Endodermal cell (in vitro differentiated cells): Measurements from ENCODE around the gene IGIP. TPM values are rescaled to one million over a fixed set of nuclear protein-coding genes. Genes with fewer than 3 reads are reported as not detected.

ENCODE experiments used
- DNase-seq: peaks from one replicate; pipeline ENCODE4 v3.0.0-alpha.2; 2017
- H3K27ac ChIP-seq: 2 replicates; pipeline ENCODE4 v1.5.1; 2013; ENCODE audit warnings: mild to moderate bottlenecking, low read depth, low read length, moderate library complexity
- H3K27me3 ChIP-seq: 2 replicates; pipeline ENCODE4 v1.6.1; 2013; ENCODE audit warnings: mild to moderate bottlenecking, low read length, moderate library complexity; ENCODE audit not compliant: insufficient read depth, control insufficient read depth, poor library complexity, severe bottlenecking
- H3K36me3 ChIP-seq: 2 replicates; pipeline ENCODE4 v1.7.0; 2013; ENCODE audit warnings: mild to moderate bottlenecking, low read length, moderate library complexity; ENCODE audit not compliant: control insufficient read depth, insufficient read depth
- H3K4me1 ChIP-seq: one replicate; pipeline ENCODE4 v1.7.0; 2013; ENCODE audit warnings: low read length; ENCODE audit not compliant: control insufficient read depth, insufficient read depth
- H3K4me3 ChIP-seq: 2 replicates; pipeline ENCODE4 v1.5.1; 2013; ENCODE audit warnings: mild to moderate bottlenecking, low read length, moderate library complexity
- H3K9ac ChIP-seq: 2 replicates; pipeline ENCODE4 v1.6.1; 2013; ENCODE audit warnings: mild to moderate bottlenecking, low read length, moderate library complexity; ENCODE audit not compliant: poor library complexity, severe bottlenecking; ENCODE audit errors: extremely low read depth
- H3K9me3 ChIP-seq: 2 replicates; pipeline ENCODE4 v1.6.1; 2013; ENCODE audit warnings: mild to moderate bottlenecking, low read length, moderate library complexity; ENCODE audit not compliant: control insufficient read depth
- H3K27ac Mint-ChIP-seq: 2 replicates; pipeline ENCODE4 v1.8.0; 2020; ENCODE audit warnings: mixed read lengths
- H3K27me3 Mint-ChIP-seq: 2 replicates; pipeline ENCODE4 v1.8.0; 2021; ENCODE audit warnings: mild to moderate bottlenecking, mixed read lengths; ENCODE audit not compliant: insufficient read depth
- H3K36me3 Mint-ChIP-seq: 2 replicates; pipeline ENCODE4 v1.8.0; 2020; ENCODE audit warnings: low read depth, mixed read lengths
- H3K4me1 Mint-ChIP-seq: 2 replicates; pipeline ENCODE4 v1.8.0; 2020; ENCODE audit warnings: mixed read lengths
- H3K4me3 Mint-ChIP-seq: 2 replicates; pipeline ENCODE4 v1.8.0; 2020; ENCODE audit warnings: mild to moderate bottlenecking, moderate library complexity, mixed read lengths
- H3K9me3 Mint-ChIP-seq: 2 replicates; pipeline ENCODE4 v1.8.0; 2020; ENCODE audit warnings: mild to moderate bottlenecking, mixed read lengths
- WGBS, 2 experiments: methylation state at CpG; one replicate each; pipeline versions ENCODE4 v1.1.5 to v1.1.7; 2013; ENCODE audit warnings: missing lambda C conversion rate in 2 of 2, mixed read lengths in 1 of 2; ENCODE audit not compliant: insufficient coverage in 1 of 2, insufficient read length in 1 of 2; 5-methylcytosine and 5-hydroxymethylcytosine counted together
- total RNA-seq, 2 donors: library from RNA; stranded (reverse); fragmentation: NEBNext Ultra II Directional in 1 of 2; extraction: Animal tissue kit (Norgen Biotek cat#: 25700) in 1 of 2; gene quantifications; 2 replicates in 1 of 2; 3 replicates in 1 of 2; pipeline ENCODE4 v1.2.1, GENCODE V29; 2021
- TF ChIP-seq, protein P1 (sequence below): fragments of 200-600 bp; sonication (generic); conservative IDR thresholded peaks from 2 replicates; pipeline ENCODE4 v1.5.0; 2021; ENCODE audit warnings: antibody characterized with exemption, mild to moderate bottlenecking

Gene IGIP
- total RNA-seq, 2 donors from 2014 or later, result 2.0 to 2.5 TPM

- no peaks in the 10 kb centered on the region for H3K36me3 Mint-ChIP-seq
- no peak overlapping the region for H3K9ac ChIP-seq
- TF ChIP-seq, protein P1, sequence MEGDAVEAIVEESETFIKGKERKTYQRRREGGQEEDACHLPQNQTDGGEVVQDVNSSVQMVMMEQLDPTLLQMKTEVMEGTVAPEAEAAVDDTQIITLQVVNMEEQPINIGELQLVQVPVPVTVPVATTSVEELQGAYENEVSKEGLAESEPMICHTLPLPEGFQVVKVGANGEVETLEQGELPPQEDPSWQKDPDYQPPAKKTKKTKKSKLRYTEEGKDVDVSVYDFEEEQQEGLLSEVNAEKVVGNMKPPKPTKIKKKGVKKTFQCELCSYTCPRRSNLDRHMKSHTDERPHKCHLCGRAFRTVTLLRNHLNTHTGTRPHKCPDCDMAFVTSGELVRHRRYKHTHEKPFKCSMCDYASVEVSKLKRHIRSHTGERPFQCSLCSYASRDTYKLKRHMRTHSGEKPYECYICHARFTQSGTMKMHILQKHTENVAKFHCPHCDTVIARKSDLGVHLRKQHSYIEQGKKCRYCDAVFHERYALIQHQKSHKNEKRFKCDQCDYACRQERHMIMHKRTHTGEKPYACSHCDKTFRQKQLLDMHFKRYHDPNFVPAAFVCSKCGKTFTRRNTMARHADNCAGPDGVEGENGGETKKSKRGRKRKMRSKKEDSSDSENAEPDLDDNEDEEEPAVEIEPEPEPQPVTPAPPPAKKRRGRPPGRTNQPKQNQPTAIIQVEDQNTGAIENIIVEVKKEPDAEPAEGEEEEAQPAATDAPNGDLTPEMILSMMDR, result no peak
- DNase-seq, result no peak
- H3K27me3 Mint-ChIP-seq, result peaks cover 19% of the 10 kb centered on the region
- H3K27ac ChIP-seq, result no peak overlapping the region
- H3K27ac Mint-ChIP-seq, result no peak overlapping the region
- 91 to 92% methylated on average over 3 of the region's 3 CpGs for WGBS, 2 experiments
- peaks cover 1% of the 10 kb centered on the region for H3K4me1 Mint-ChIP-seq
- no peak overlapping the region for H3K4me3 ChIP-seq
- no peaks in the 10 kb centered on the region for H3K9me3 ChIP-seq
- no peaks in the 10 kb centered on the region for H3K36me3 ChIP-seq
- no peaks in the 10 kb centered on the region for H3K9me3 Mint-ChIP-seq
- no peak overlapping the region for H3K4me3 Mint-ChIP-seq
- H3K4me1 ChIP-seq, result no peaks in the 10 kb centered on the region
- peaks cover 1% of the 10 kb centered on the region for H3K27me3 ChIP-seq
Observed at GRCh38 chr5:140131967-140132409, 6.3 kb downstream of the IGIP start.

- no peak overlapping the region for H3K27ac Mint-ChIP-seq
- no peaks in the 10 kb centered on the region for H3K9me3 Mint-ChIP-seq
- Histone ChIP-seq H3K27ac (no peak overlapping the region), H3K4me1 (no peaks in the 10 kb centered on the region), H3K36me3 (no peaks in the 10 kb centered on the region), H3K4me3 (no peak overlapping the region), H3K9ac (no peak overlapping the region), H3K27me3 (no peaks in the 10 kb centered on the region), H3K9me3 (no peaks in the 10 kb centered on the region)
- no peak overlapping the region for H3K4me3 Mint-ChIP-seq
- 89 to 92% methylated on average over 2 to 4 of the region's 4 CpGs for WGBS, 2 experiments
- no peak for DNase-seq
- peaks cover 1% of the 10 kb centered on the region for H3K4me1 Mint-ChIP-seq
- H3K27me3 Mint-ChIP-seq, result peaks cover 15% of the 10 kb centered on the region
- TF ChIP-seq, protein P1, result no peak
- H3K36me3 Mint-ChIP-seq, result no peaks in the 10 kb centered on the region
Observed at GRCh38 chr5:140133514-140134167, 7.9 kb downstream of the IGIP start.

DNA sequence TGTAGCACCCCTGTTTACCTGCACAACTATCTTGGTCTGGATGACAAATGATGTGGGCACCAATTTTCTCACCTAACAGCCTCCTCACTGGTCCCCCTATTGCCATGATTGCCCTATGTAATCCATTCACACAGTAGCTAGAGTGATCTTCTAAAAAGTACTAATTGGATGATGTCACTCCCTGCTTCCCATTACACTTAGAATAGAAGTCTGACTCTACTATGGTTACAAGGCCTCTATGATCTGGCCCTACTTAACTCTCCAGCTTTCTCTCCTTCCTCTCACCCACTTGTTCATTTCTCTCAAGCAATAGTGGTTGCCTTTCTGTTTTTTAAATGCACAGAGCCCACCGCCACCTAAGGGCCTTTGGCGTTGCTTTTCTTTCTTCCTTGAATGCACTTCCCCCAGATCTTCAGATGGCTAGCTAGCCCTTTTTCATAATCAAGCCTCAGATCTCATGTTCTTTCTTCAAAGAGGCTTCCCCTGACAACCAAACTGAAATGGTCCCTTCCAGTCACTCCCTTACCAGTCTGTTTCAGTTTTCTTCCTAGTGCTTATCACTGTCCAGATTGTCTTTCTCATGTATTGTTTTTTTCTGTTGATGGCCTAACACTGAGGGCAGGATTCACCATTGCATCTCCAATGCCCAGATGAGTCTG is 8.7 kb downstream of the IGIP start:
- Histone ChIP-seq H3K4me3 (no peak overlapping the region), H3K36me3 (no peaks in the 10 kb centered on the region), H3K27ac (no peak overlapping the region), H3K9ac (no peak overlapping the region), H3K9me3 (no peaks in the 10 kb centered on the region), H3K27me3 (no peaks in the 10 kb centered on the region), H3K4me1 (no peaks in the 10 kb centered on the region)
- TF ChIP-seq, protein P1, result no peak
- Mint-ChIP-seq H3K9me3 (no peaks in the 10 kb centered on the region), H3K27me3 (peaks cover 15% of the 10 kb centered on the region), H3K4me1 (peaks cover 1% of the 10 kb centered on the region), H3K27ac (no peak overlapping the region), H3K36me3 (no peaks in the 10 kb centered on the region), H3K4me3 (no peak overlapping the region)
- whole genome bisulfite sequencing, 2 experiments, result 88 to 91% methylated on average over 2 of the region's 2 CpGs
- DNase-seq, result no peak
